ENCODE results near the gene RGS1. TPM values are rescaled to one million over a fixed set of nuclear protein-coding genes. Genes with fewer than 3 reads are reported as not detected.
"Not testable (repeated sequence)": the region's sequence is repeated elsewhere in the genome, so short reads cannot be mapped to it uniquely, and the experiment has no call there.

RGS1 gene
- total and polyA plus RNA-seq, 3 donors from 2014 or later: 3.9 to 69.5 (median 17.2) TPM

GRCh38 chr1:192529811-192530210 is 45.8 kb upstream of the RGS1 start:
- Histone ChIP-seq H3K9me3 (no peaks in the 10 kb centered on the region), H3K4me3 (no peak overlapping the region), H3K36me3 (ENCODE audit: low read depth, missing control alignments) (no peaks in the 10 kb centered on the region), H3K4me1 (no peaks in the 10 kb centered on the region), H3K27ac (no peak overlapping the region), H3K27me3 (no peaks in the 10 kb centered on the region)
- no peak for DNase-seq
- intact Hi-C loops (cut with DNase I; ENCODE audit: low total_unique reads): no loop called here
- no peak for TF ChIP-seq CTCF (IDR thresholded peaks at IDR 0.05)
- no peak for TF ChIP-seq POLR2A (IDR thresholded peaks at IDR 0.05)
- 61 to 73% methylated on average over 1 of the region's 1 CpG for WGBS, 2 donors

GRCh38 chr1:192530254-192530653 is 45.3 kb upstream of the RGS1 start:
- DNase-seq: no peak
- intact Hi-C loops (cut with DNase I; ENCODE audit: low total_unique reads): no loop called here
- TF ChIP-seq POLR2A (IDR thresholded peaks at IDR 0.05) (no peak), CTCF (IDR thresholded peaks at IDR 0.05) (no peak)
- Histone ChIP-seq H3K27me3 (no peaks in the 10 kb centered on the region), H3K4me1 (no peaks in the 10 kb centered on the region), H3K27ac (no peak overlapping the region), H3K9me3 (no peaks in the 10 kb centered on the region), H3K36me3 (ENCODE audit: low read depth, missing control alignments) (no peaks in the 10 kb centered on the region), H3K4me3 (no peak overlapping the region)
- WGBS, 2 donors: 12 to 22% methylated on average over 2 of the region's 2 CpGs

- H3K4me1 ChIP-seq; H3K27ac ChIP-seq; H3K9me3 ChIP-seq; intact Hi-C loops (cut with DNase I; ENCODE audit: low total_unique reads); H3K4me3 ChIP-seq; H3K27me3 ChIP-seq; H3K36me3 ChIP-seq (ENCODE audit: low read depth, missing control alignments): not testable (repeated sequence)
- peak; percentile 44 for DNase-seq
- WGBS, 2 donors: 78 to 86% methylated on average over 6 of the region's 6 CpGs
These were observed 44.4 kb upstream of the RGS1 start for GRCh38 chr1:192531037-192531703.

- TF ChIP-seq CTCF (IDR thresholded peaks at IDR 0.05) (no peak), POLR2A (IDR thresholded peaks at IDR 0.05) (no peak)
- no peak for DNase-seq
- Histone ChIP-seq H3K4me1 (no peaks in the 10 kb centered on the region), H3K27ac (no peak overlapping the region), H3K9me3 (no peaks in the 10 kb centered on the region), H3K27me3 (no peaks in the 10 kb centered on the region), H3K36me3 (ENCODE audit: low read depth, missing control alignments) (no peaks in the 10 kb centered on the region), H3K4me3 (no peak overlapping the region)
- intact Hi-C loops (cut with DNase I; ENCODE audit: low total_unique reads): no loop called here
- 46 to 69% methylated on average over 2 of the region's 2 CpGs for WGBS, 2 donors
These were observed 40.9 kb upstream of the RGS1 start for GRCh38 chr1:192534666-192535065.

GRCh38 chr1:192535916-192536664 is 39.5 kb upstream of the RGS1 start:
- Histone ChIP-seq H3K4me3 (no peak overlapping the region), H3K4me1 (no peaks in the 10 kb centered on the region), H3K36me3 (ENCODE audit: low read depth, missing control alignments) (no peaks in the 10 kb centered on the region), H3K9me3 (no peaks in the 10 kb centered on the region), H3K27ac (no peak overlapping the region), H3K27me3 (no peaks in the 10 kb centered on the region)
- TF ChIP-seq CTCF (IDR thresholded peaks at IDR 0.05): no peak
- TF ChIP-seq POLR2A (IDR thresholded peaks at IDR 0.05): no peak
- intact Hi-C loops (cut with DNase I; ENCODE audit: low total_unique reads): no loop called here
- 64 to 89% methylated on average over 3 of the region's 3 CpGs for WGBS, 2 donors
- DNase-seq: no peak
